Loucy (cell line): ENCODE results near the gene PLA2G2C.

Experiments used
- H2AFZ ChIP-seq: fragments of 200-600 bp; sonication (generic); 2 replicates; pipeline ENCODE4 v1.6.0; 2016; ENCODE audit warnings: antibody characterized with exemption, mild to moderate bottlenecking, low read length, moderate library complexity
- H3F3A ChIP-seq: fragments of 200-600 bp; 2 replicates; pipeline ENCODE4 v1.6.0; 2016; ENCODE audit warnings: antibody characterized with exemption, low read depth, mild to moderate bottlenecking
- H3K27me3 ChIP-seq: fragments of 200-600 bp; sonication (generic); 2 replicates; pipeline ENCODE4 v1.6.1; 2014; ENCODE audit warnings: low read length, mild to moderate bottlenecking; ENCODE audit not compliant: insufficient read depth, poor library complexity, severe bottlenecking
- H3K36me3 ChIP-seq: fragments of 200-600 bp; sonication (generic); 2 replicates; pipeline ENCODE4 v1.6.1; 2016; ENCODE audit warnings: low read length; ENCODE audit not compliant: insufficient read depth
- H3K4me1 ChIP-seq: fragments of 200-600 bp; sonication (generic); 2 replicates; pipeline ENCODE4 v1.5.1; 2014; ENCODE audit warnings: low read length, mild to moderate bottlenecking; ENCODE audit not compliant: insufficient read depth, poor library complexity, severe bottlenecking
- H3K4me2 ChIP-seq: fragments of 200-600 bp; sonication (generic); 2 replicates; pipeline ENCODE4 v1.6.0; 2014; ENCODE audit warnings: antibody characterized with exemption, low read length, low read depth, mild to moderate bottlenecking; ENCODE audit not compliant: poor library complexity, severe bottlenecking
- H3K4me3 ChIP-seq: fragments of 200-600 bp; sonication (generic); 2 replicates; pipeline ENCODE4 v1.5.1; 2014; ENCODE audit warnings: low read length, mild to moderate bottlenecking, mixed read lengths; ENCODE audit not compliant: poor library complexity, severe bottlenecking
- H3K79me2 ChIP-seq: fragments of 200-600 bp; sonication (generic); 2 replicates; pipeline ENCODE4 v1.6.1; 2014; ENCODE audit warnings: low read length; ENCODE audit not compliant: insufficient read depth
- H3K9ac ChIP-seq: fragments of 200-600 bp; sonication (generic); 2 replicates; pipeline ENCODE4 v1.6.0; 2014; ENCODE audit warnings: mild to moderate bottlenecking, low read depth, low read length, moderate library complexity; ENCODE audit not compliant: poor library complexity, severe bottlenecking
- H3K9me2 ChIP-seq: fragments of 200-600 bp; sonication (generic); replicated peaks from 2 replicates; pipeline ENCODE4 v1.6.1; 2016; ENCODE audit warnings: low read depth, low read length, mixed read lengths
- H3K9me3 ChIP-seq: fragments of 200-600 bp; sonication (generic); 2 replicates; pipeline ENCODE4 v1.6.1; 2014; ENCODE audit warnings: mild to moderate bottlenecking, antibody characterized with exemption, low read length, low read depth; ENCODE audit not compliant: insufficient read depth
- H4K20me1 ChIP-seq: fragments of 200-600 bp; sonication (generic); 2 replicates; pipeline ENCODE4 v1.6.0; 2014; ENCODE audit warnings: antibody characterized with exemption, low read length, mild to moderate bottlenecking; ENCODE audit not compliant: insufficient read depth, poor library complexity, severe bottlenecking
- CTCF ChIP-seq: fragments of 200-600 bp; sonication (generic); conservative IDR thresholded peaks from 2 replicates; pipeline ENCODE4 v1.5.1; 2014; ENCODE audit warnings: mild to moderate bottlenecking, antibody characterized with exemption, low read length
- EZH2phosphoT487 ChIP-seq: fragments of 200-600 bp; IDR thresholded peaks from 2 replicates; pipeline ENCODE4 v1.6.1; 2018; ENCODE audit warnings: antibody characterized with exemption, mild to moderate bottlenecking, moderate library complexity, borderline replicate concordance

Gene PLA2G2C

GRCh38 chr1:20207546-20207945 lies 21.2 kb upstream of the PLA2G2C start:
- Histone ChIP-seq H3K9ac (no peak overlapping the region), H3K4me3 (no peak overlapping the region), H3K9me2 (no peaks in the 10 kb centered on the region), H3K9me3 (no peaks in the 10 kb centered on the region), H3K36me3 (no peaks in the 10 kb centered on the region), H3F3A (no peaks in the 10 kb centered on the region), H3K27me3 (no peaks in the 10 kb centered on the region), H2AFZ (no peak overlapping the region), H3K4me2 (no peak overlapping the region), H3K4me1 (peaks cover 2% of the 10 kb centered on the region), H3K79me2 (no peaks in the 10 kb centered on the region), H4K20me1 (no peaks in the 10 kb centered on the region)
- TF ChIP-seq CTCF (no peak), EZH2phosphoT487 (no peak)

DNA sequence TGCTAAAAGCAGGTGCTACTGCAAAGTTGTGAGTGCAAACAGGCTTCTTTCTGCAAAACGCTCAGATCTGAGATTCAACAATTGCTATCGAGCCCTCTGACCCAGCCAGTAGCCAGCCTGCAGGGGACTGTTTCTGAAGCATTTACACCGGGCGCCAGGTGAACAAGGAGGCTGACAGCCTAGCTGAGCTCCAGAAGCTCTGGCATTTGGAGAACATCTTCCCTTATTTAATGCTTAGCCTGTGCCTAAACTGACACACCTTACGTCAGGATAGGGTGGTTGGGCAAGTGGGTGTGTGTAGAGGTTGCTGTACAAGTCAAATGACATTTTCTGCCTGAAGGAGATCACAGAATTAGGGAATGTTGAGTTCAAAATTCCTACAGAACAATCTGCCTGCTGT lies 15.8 kb upstream of the PLA2G2C start:
- Histone ChIP-seq H3K36me3 (no peaks in the 10 kb centered on the region), H3K27me3 (no peaks in the 10 kb centered on the region), H2AFZ (no peak overlapping the region), H3K9me3 (no peaks in the 10 kb centered on the region), H3K4me2 (no peak overlapping the region), H3F3A (no peaks in the 10 kb centered on the region), H3K4me1 (no peaks in the 10 kb centered on the region), H3K9ac (no peak overlapping the region), H3K79me2 (no peaks in the 10 kb centered on the region), H3K9me2 (no peaks in the 10 kb centered on the region), H3K4me3 (no peak overlapping the region), H4K20me1 (no peaks in the 10 kb centered on the region)
- no peak for TF ChIP-seq CTCF
- TF ChIP-seq EZH2phosphoT487: no peak

- Histone ChIP-seq H3K27me3 (no peaks in the 10 kb centered on the region), H3K36me3 (no peaks in the 10 kb centered on the region), H2AFZ (no peak overlapping the region), H3K9ac (no peak overlapping the region), H3K4me1 (no peaks in the 10 kb centered on the region), H3K9me3 (no peaks in the 10 kb centered on the region), H3K9me2 (no peaks in the 10 kb centered on the region), H3K4me2 (no peak overlapping the region), H3F3A (no peaks in the 10 kb centered on the region), H3K79me2 (no peaks in the 10 kb centered on the region), H3K4me3 (no peak overlapping the region), H4K20me1 (no peaks in the 10 kb centered on the region)
- no peak for TF ChIP-seq EZH2phosphoT487
Observed at GRCh38 chr1:20200966-20201365, 14.6 kb upstream of the PLA2G2C start.

DNA sequence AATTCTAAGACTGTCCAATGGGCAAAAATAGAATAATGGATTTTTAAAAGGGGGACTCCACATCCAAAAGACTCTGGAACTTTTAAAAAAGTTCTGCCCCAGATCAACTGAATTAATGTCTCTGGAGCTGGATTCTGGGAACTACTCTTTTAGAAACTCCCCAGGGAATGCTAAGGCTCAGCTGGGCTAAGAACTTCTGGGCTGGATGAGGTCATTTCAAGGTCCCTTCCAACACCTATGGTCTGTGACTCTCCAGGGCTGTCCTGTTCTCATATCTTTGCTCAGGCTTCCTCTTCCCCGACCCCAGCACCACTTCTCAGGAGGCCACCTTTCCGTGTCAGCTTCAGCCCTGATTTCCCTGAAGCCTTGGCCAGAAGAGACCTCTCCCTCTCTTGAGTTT lies 13.5 kb upstream of the PLA2G2C start:
- Histone ChIP-seq H2AFZ (no peak overlapping the region), H3K9me3 (no peaks in the 10 kb centered on the region), H3K27me3 (no peaks in the 10 kb centered on the region), H3K9me2 (no peaks in the 10 kb centered on the region), H3K4me3 (no peak overlapping the region), H3K4me2 (no peak overlapping the region), H4K20me1 (no peaks in the 10 kb centered on the region), H3K4me1 (no peaks in the 10 kb centered on the region), H3K36me3 (no peaks in the 10 kb centered on the region), H3K79me2 (no peaks in the 10 kb centered on the region), H3K9ac (no peak overlapping the region), H3F3A (no peaks in the 10 kb centered on the region)
- no peak for TF ChIP-seq CTCF
- no peak for TF ChIP-seq EZH2phosphoT487
